Upper lobe of right lung (tissue), 1 donor: ENCODE data around the gene GPATCH2. TPM values are rescaled to one million over a fixed set of nuclear protein-coding genes. Genes with fewer than 3 reads are reported as not detected.

Experiments
- ATAC-seq: fragments of 200-7000 bp; cut with Tn5 transposase; one replicate; pipeline ENCODE4 v1.9.1; 2020; ENCODE audit warnings: mild to moderate bottlenecking, moderate library complexity
- DNase-seq: peaks from one replicate; pipeline ENCODE4 v3.0.0-alpha.2; 2020
- H3K27ac ChIP-seq: fragments of 200-600 bp; one replicate; pipeline ENCODE4 v1.8.0; 2022
- H3K27me3 ChIP-seq: fragments of 200-600 bp; one replicate; pipeline ENCODE4 v1.8.0; 2022; ENCODE audit warnings: mild to moderate bottlenecking
- H3K36me3 ChIP-seq: fragments of 200-600 bp; one replicate; pipeline ENCODE4 v1.8.0; 2022
- H3K4me1 ChIP-seq: fragments of 200-600 bp; one replicate; pipeline ENCODE4 v1.8.0; 2022
- H3K4me3 ChIP-seq: fragments of 200-600 bp; one replicate; pipeline ENCODE4 v1.8.0; 2022; ENCODE audit warnings: mild to moderate bottlenecking
- H3K9me3 ChIP-seq: fragments of 200-600 bp; one replicate; pipeline ENCODE4 v1.8.0; 2022
- intact Hi-C: fragments of 100-400 bp; cut with DNase I; formaldehyde crosslinking; loops from one replicate; pipeline ENCODE4 v1.11.0; 2022
- total RNA-seq: library from RNA; stranded (reverse); fragmentation: NEBNext Ultra II Directional; extraction: Animal tissue kit (Norgen Biotek cat#: 25700); gene quantifications from one replicate; pipeline ENCODE4 v1.2.1, GENCODE V29; 2021
- TF ChIP-seq, protein P1 (sequence below): fragments of 200-600 bp; IDR thresholded peaks from one replicate; pipeline ENCODE4 v1.8.0; 2022; ENCODE audit warnings: antibody characterized with exemption
- donor health status: DM: no; HTN: yes; CAD: no; lungs with severe emphysema.

Gene GPATCH2
- total RNA-seq, 1 donor from 2014 or later: 11.3 TPM

DNA sequence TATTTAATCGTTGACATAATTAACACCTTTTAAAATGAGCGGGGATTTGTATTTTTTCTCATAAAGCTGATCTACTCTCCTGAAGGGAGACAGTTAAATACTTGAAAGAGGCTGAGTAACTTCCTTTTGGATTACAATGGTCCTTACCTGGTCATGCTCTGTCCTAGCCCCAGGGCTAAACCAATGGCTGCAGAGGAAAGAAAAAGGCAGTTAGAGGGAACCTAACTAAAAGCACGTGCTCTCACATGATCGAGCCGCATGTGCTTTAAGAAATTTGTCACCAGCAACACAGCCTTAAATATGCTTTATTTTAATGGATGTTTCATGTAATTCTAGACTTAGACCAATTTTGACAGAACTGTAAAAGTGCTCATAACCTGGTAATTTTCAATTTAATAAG lies 132.7 kb downstream of the GPATCH2 start:
- ATAC-seq (no peak), DNase-seq (no peak)
- intact Hi-C loops: no loop called here
- Histone ChIP-seq H3K27me3 (no peaks in the 10 kb centered on the region), H3K36me3 (peaks cover 8% of the 10 kb centered on the region), H3K4me3 (no peak overlapping the region), H3K4me1 (no peaks in the 10 kb centered on the region), H3K9me3 (no peaks in the 10 kb centered on the region), H3K27ac (no peak overlapping the region)
- TF ChIP-seq, protein P1, sequence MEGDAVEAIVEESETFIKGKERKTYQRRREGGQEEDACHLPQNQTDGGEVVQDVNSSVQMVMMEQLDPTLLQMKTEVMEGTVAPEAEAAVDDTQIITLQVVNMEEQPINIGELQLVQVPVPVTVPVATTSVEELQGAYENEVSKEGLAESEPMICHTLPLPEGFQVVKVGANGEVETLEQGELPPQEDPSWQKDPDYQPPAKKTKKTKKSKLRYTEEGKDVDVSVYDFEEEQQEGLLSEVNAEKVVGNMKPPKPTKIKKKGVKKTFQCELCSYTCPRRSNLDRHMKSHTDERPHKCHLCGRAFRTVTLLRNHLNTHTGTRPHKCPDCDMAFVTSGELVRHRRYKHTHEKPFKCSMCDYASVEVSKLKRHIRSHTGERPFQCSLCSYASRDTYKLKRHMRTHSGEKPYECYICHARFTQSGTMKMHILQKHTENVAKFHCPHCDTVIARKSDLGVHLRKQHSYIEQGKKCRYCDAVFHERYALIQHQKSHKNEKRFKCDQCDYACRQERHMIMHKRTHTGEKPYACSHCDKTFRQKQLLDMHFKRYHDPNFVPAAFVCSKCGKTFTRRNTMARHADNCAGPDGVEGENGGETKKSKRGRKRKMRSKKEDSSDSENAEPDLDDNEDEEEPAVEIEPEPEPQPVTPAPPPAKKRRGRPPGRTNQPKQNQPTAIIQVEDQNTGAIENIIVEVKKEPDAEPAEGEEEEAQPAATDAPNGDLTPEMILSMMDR: no peak

- ATAC-seq: no peak
- H3K27me3 ChIP-seq: no peaks in the 10 kb centered on the region
- H3K36me3 ChIP-seq: peaks cover 8% of the 10 kb centered on the region
- no peak for DNase-seq
- no peaks in the 10 kb centered on the region for H3K4me1 ChIP-seq
- TF ChIP-seq, protein P1: no peak
- intact Hi-C loops: no loop called here
- H3K9me3 ChIP-seq: no peaks in the 10 kb centered on the region
- no peak overlapping the region for H3K27ac ChIP-seq
- H3K4me3 ChIP-seq: no peak overlapping the region
These were observed 135.6 kb downstream of the GPATCH2 start for GRCh38 chr1:217495249-217495648.

DNA sequence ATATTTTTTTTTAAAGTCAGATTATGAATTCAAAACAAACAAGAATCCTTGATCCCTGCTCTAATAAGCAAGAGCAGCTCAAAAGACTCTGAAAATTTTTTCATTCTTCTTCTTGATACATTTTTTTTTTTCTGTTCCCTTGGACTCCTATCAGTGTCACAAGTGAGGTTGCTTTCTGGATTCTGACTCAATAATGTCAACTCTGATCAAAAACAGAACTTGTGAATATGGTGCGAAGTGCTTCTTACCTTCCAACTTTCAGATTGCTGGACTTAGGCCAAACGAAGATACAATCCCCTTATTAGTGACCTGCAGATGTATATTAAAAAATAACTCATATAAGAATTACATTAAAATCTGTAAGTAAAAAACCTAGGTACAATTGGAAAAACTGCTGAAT lies 136.1 kb downstream of the GPATCH2 start:
- no peaks in the 10 kb centered on the region for H3K27me3 ChIP-seq
- ATAC-seq (no peak), DNase-seq (no peak)
- H3K9me3 ChIP-seq: no peaks in the 10 kb centered on the region
- peaks cover 8% of the 10 kb centered on the region for H3K36me3 ChIP-seq
- no peak overlapping the region for H3K4me3 ChIP-seq
- intact Hi-C loops: no loop called here
- H3K27ac ChIP-seq: no peak overlapping the region
- no peaks in the 10 kb centered on the region for H3K4me1 ChIP-seq
- TF ChIP-seq, protein P1: no peak

DNA sequence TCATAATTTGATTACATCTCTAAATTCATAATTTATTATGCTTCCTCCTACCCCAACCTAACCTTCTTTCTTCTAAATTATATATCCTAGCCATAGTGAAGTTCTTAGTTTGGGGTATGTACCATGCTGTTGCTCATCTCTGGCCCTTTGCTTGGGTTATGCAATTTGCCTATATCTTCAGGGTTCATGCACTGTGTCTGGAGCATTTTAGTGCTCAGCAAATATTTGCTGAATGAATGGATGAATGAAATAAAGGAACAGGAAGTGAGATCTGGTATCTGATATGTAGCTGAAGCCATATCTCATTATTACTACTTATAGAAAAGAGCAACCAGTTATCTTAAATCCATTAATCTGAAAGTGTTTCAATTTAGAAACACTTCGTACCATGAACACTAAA lies 137.6 kb downstream of the GPATCH2 start:
- no peak overlapping the region for H3K27ac ChIP-seq
- peaks cover 8% of the 10 kb centered on the region for H3K36me3 ChIP-seq
- DNase-seq (no peak), ATAC-seq (no peak)
- TF ChIP-seq, protein P1: no peak
- no peak overlapping the region for H3K4me3 ChIP-seq
- intact Hi-C loops: no loop called here
- no peaks in the 10 kb centered on the region for H3K4me1 ChIP-seq
- no peaks in the 10 kb centered on the region for H3K27me3 ChIP-seq
- H3K9me3 ChIP-seq: no peaks in the 10 kb centered on the region

- H3K27me3 ChIP-seq: no peaks in the 10 kb centered on the region
- no peak overlapping the region for H3K4me3 ChIP-seq
- ATAC-seq: peak; percentile 60
- H3K27ac ChIP-seq: no peak overlapping the region
- H3K9me3 ChIP-seq: no peaks in the 10 kb centered on the region
- H3K36me3 ChIP-seq: no peaks in the 10 kb centered on the region
- intact Hi-C loops: no loop called here
- no peaks in the 10 kb centered on the region for H3K4me1 ChIP-seq
- TF ChIP-seq, protein P1: no peak
- no peak for DNase-seq
These were observed 146.0 kb downstream of the GPATCH2 start for GRCh38 chr1:217484871-217485270.

DNA sequence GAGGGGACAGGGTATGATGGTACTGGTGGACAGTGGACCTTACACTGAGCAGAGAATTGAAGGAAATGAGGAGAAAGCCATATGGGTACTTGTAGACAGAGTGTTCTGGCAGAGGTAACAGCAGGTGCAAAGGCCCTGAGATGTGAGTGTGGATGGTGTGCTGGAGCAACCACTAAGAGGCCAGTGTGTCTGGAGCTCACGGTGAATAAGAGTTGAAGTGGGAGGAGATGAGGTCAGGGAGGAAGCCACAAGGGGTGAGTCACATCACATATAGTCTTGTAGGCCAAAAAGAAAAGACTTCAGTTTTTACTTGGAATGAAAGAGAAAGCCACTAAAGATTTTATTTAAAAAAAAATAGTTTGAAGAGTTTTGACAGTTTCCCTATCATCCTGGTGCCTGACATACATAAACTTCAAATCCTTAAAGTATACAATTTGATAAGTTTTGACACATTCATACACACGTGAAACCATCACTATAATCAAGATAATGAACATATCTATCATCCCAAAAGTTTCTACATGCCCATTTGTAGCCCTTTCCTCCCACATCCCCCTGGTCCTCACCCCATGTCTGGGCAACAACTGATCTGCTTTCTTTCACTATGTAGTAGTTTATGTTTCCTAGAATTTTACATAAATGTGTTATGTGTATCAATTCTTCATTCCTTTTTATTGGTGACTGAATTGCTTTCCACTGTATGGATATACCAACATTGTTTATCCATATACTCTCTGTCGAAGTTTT lies 148.4 kb downstream of the GPATCH2 start:
- Histone ChIP-seq H3K27me3 (no peaks in the 10 kb centered on the region), H3K4me1 (no peaks in the 10 kb centered on the region), H3K4me3 (no peak overlapping the region), H3K36me3 (no peaks in the 10 kb centered on the region), H3K9me3 (no peaks in the 10 kb centered on the region), H3K27ac (no peak overlapping the region)
- intact Hi-C loops: no loop called here
- TF ChIP-seq, protein P1: no peak
- peak; percentile 90 for ATAC-seq
- DNase-seq: no peak
